GM12878 (cell line): ENCODE measurements around the gene RSRC1. TPM values are rescaled to one million over a fixed set of nuclear protein-coding genes. Genes with fewer than 3 reads are reported as not detected.

ENCODE experiments used
- ATAC-seq: fragments of 200-7000 bp; cut with Tn5 transposase; 3 replicates; pipeline ENCODE4 v1.9.1; 2020; ENCODE audit warnings: mild to moderate bottlenecking, moderate library complexity
- BruUV-seq: library from RNA; stranded (reverse); fragments of 400-500 nt; replicated peaks from 2 replicates; lab custom pipeline; 2021; lab: Mats Ljungman, UMichigan
- CTCF ChIA-PET: fragments of 300-600 bp; sonication (Branson Sonifier 250); formaldehyde crosslinking; extraction: SDS; loops from one replicate; lab custom pipeline; 2021; ENCODE audit warnings: inconsistent platforms; lab: Yijun Ruan, JAX
- POLR2A ChIA-PET: fragments of 350-600 bp; formaldehyde crosslinking; extraction: SDS; loops from one replicate; lab custom pipeline; 2021; ENCODE audit warnings: inconsistent platforms; lab: Charles Lee
- RAD21 ChIA-PET: fragments of 300-600 bp; sonication (Branson Sonifier 250); formaldehyde crosslinking; loops from one replicate; lab custom pipeline; 2023; ENCODE audit warnings: antibody characterized with exemption; ENCODE audit not compliant: unreplicated experiment; lab: Charles Lee
- SMC1A ChIA-PET: fragments of 300-600 bp; sonication (Branson Sonifier 250); formaldehyde crosslinking; loops from one replicate; lab custom pipeline; 2023; ENCODE audit not compliant: unreplicated experiment, uncharacterized antibody; lab: Charles Lee
- DNase-seq: peaks from one replicate; pipeline ENCODE4 v3.0.0-alpha.2; 2011; ENCODE audit warnings: low read depth, low spot score
- FAIRE-seq: peaks from 3 replicates; lab custom pipeline; 2011; peaks lifted over from hg19 to GRCh38; lab: Jason Lieb, UNC
- H2AFZ ChIP-seq: 2 replicates; pipeline ENCODE4 v1.6.0; 2011; ENCODE audit warnings: low read depth, low read length, control low read depth; ENCODE audit not compliant: control insufficient read depth
- H3K27ac ChIP-seq: 2 replicates; pipeline ENCODE4 v1.5.1; 2011; ENCODE audit warnings: control low read depth; ENCODE audit not compliant: control insufficient read depth, insufficient read depth
- H3K27me3 ChIP-seq, 2 experiments: replicated peaks in 1 of 2; 2 replicates each; pipeline versions ENCODE4 v1.6.0 to v1.6.1; 2011; ENCODE audit warnings: low read length in 1 of 2; ENCODE audit not compliant: control insufficient read depth in 2 of 2, insufficient read depth in 2 of 2
- H3K36me3 ChIP-seq, 2 experiments: 2 replicates each; pipeline ENCODE4 v1.5.1; 2011; ENCODE audit warnings: low read length in 1 of 2; ENCODE audit not compliant: control insufficient read depth in 2 of 2, insufficient read depth in 2 of 2
- H3K4me1 ChIP-seq: 2 replicates; pipeline ENCODE4 v1.6.1; 2011; ENCODE audit warnings: mild to moderate bottlenecking, low read length, moderate library complexity, mixed read lengths; ENCODE audit not compliant: control insufficient read depth, insufficient read depth
- H3K4me2 ChIP-seq: 2 replicates; pipeline ENCODE4 v1.6.0; 2011; ENCODE audit warnings: control low read depth; ENCODE audit not compliant: control insufficient read depth, insufficient read depth
- H3K4me3 ChIP-seq: fragments of 200-600 bp; sonication (generic); 2 replicates; pipeline ENCODE4 v1.5.1; 2016
- H3K79me2 ChIP-seq: 2 replicates; pipeline ENCODE4 v1.6.0; 2011; ENCODE audit warnings: low read length; ENCODE audit not compliant: control insufficient read depth, insufficient read depth
- H3K9ac ChIP-seq: 2 replicates; pipeline ENCODE4 v1.8.0; 2011; ENCODE audit warnings: low read length, control low read depth, mixed read lengths; ENCODE audit not compliant: control insufficient read depth, insufficient read depth
- H3K9me3 ChIP-seq: replicated peaks from 3 replicates; pipeline ENCODE4 v1.5.1; 2011; ENCODE audit warnings: mild to moderate bottlenecking, low read length; ENCODE audit not compliant: control insufficient read depth, insufficient read depth
- H4K20me1 ChIP-seq: 2 replicates; pipeline ENCODE4 v1.6.0; 2011; ENCODE audit not compliant: control insufficient read depth, insufficient read depth
- ATF7 ChIP-seq: fragments of 450-650 bp; IDR thresholded peaks from 2 replicates; pipeline ENCODE4 v1.6.1; 2016; ENCODE audit warnings: low read depth, mild to moderate bottlenecking
- BCLAF1 ChIP-seq: fragments of 450-650 bp; IDR thresholded peaks from 2 replicates; pipeline ENCODE4 v1.6.1; 2017; ENCODE audit warnings: antibody characterized with exemption, mild to moderate bottlenecking, moderate library complexity
- CBFB ChIP-seq: IDR thresholded peaks from 2 replicates; pipeline ENCODE4 v1.6.1; 2016; ENCODE audit warnings: antibody characterized with exemption, low read depth
- DPF2 ChIP-seq: fragments of 450-650 bp; IDR thresholded peaks from 2 replicates; pipeline ENCODE4 v1.6.1; 2017; ENCODE audit warnings: mild to moderate bottlenecking
- IRF4 ChIP-seq: IDR thresholded peaks from 2 replicates; pipeline ENCODE4 v1.6.1; 2011; ENCODE audit warnings: low read depth, low read length
- KDM1A ChIP-seq: fragments of 200-600 bp; sonication (generic); IDR thresholded peaks from 2 replicates; pipeline ENCODE4 v1.6.1; 2016; ENCODE audit warnings: borderline replicate concordance
- MTA2 ChIP-seq: fragments of 450-650 bp; IDR thresholded peaks from 2 replicates; pipeline ENCODE4 v1.6.1; 2016; ENCODE audit warnings: low read depth, mild to moderate bottlenecking, moderate library complexity
- MXI1 ChIP-seq: fragments of 150-350 bp; IDR thresholded peaks from 2 replicates; pipeline ENCODE4 v1.6.1; 2011; ENCODE audit warnings: low read depth, mild to moderate bottlenecking, inconsistent platforms, low read length, improper control_type of control experiment
- POLR2A ChIP-seq: IDR thresholded peaks from 2 replicates; pipeline ENCODE4 v1.6.1; 2011; ENCODE audit warnings: low read depth, mild to moderate bottlenecking, low read length
- REST ChIP-seq: IDR thresholded peaks from 2 replicates; pipeline ENCODE4 v1.6.1; 2012; ENCODE audit warnings: mild to moderate bottlenecking, low read depth, low read length
- SPI1 ChIP-seq: IDR thresholded peaks from 2 replicates; pipeline ENCODE4 v1.6.1; 2011; ENCODE audit warnings: low read depth, mild to moderate bottlenecking, low read length, moderate library complexity, borderline replicate concordance; ENCODE audit not compliant: insufficient read depth
- TARDBP ChIP-seq: IDR thresholded peaks from 2 replicates; pipeline ENCODE4 v1.6.1; 2016; ENCODE audit warnings: borderline replicate concordance
- ZBTB40 ChIP-seq: fragments of 450-650 bp; IDR thresholded peaks from 2 replicates; pipeline ENCODE4 v1.6.1; 2016; ENCODE audit warnings: mild to moderate bottlenecking, moderate library complexity, borderline replicate concordance
- ZNF384 ChIP-seq: IDR thresholded peaks from 2 replicates; pipeline ENCODE4 v1.6.1; 2012; ENCODE audit warnings: low read depth, mild to moderate bottlenecking, low read length, improper control_type of control experiment, borderline replicate concordance
- in situ Hi-C: fragments of 300-500 bp; cut with MboI; formaldehyde crosslinking; loops from 9 replicates; pipeline ENCODE4 v1.14.3; 2018; ENCODE audit warnings: mixed read lengths
- intact Hi-C: fragments of 100-400 bp; cut with micrococcal nuclease; formaldehyde crosslinking; loops from one replicate; pipeline ENCODE4 v1.14.2; 2022; ENCODE audit not compliant: unreplicated experiment
- polyA plus RNA-seq, 11 experiments: library from polyadenylated mRNA; depleted of rRNA in 4 of 11; unstranded in 6 of 11; stranded (reverse) in 5 of 11; fragments of >200 nt; fragmentation: Nextera tagmentation in 4 of 11; fragmentation: Illumina TruSeq in 1 of 11; extraction: Ambion mirVana in 4 of 11; extraction: Trizol in 1 of 11; gene quantifications; 1 replicate in 1 of 11; 2 replicates in 10 of 11; pipeline versions ENCODE4 v1.2.1 to v1.2.3, GENCODE V29; 2011 to 2016; ENCODE audit warnings: inconsistent platforms in 2 of 11, missing spikeins in 2 of 11, low read depth in 1 of 11
- total RNA-seq, 4 experiments: library from RNA; depleted of rRNA in 3 of 4; stranded (reverse); fragments of >200 nt in 3 of 4; fragmentation: Illumina TruSeq in 1 of 4; extraction: Trizol in 1 of 4; gene quantifications; 2 replicates each; pipeline versions ENCODE4 v1.2.1 to v1.2.3, GENCODE V29; 2013 to 2021

The RSRC1 gene
- total and polyA plus RNA-seq, 10 of the 15 experiments (the other 5 are each of a cell fraction or from before 2014, with no cell fraction given): 16.4 to 85.9 (median 42.0) TPM

GRCh38 chr3:158452334-158452733 is 342.4 kb downstream of the RSRC1 start:
- no peak for FAIRE-seq
- no TSS peak for BruUV-seq
- intact Hi-C loops: no loop called here
- Histone ChIP-seq H3K79me2 (no peaks in the 10 kb centered on the region), H3K4me2 (no peak overlapping the region), H4K20me1 (no peaks in the 10 kb centered on the region), H3K9ac (no peak overlapping the region), H3K27ac (no peak overlapping the region), H2AFZ (no peak overlapping the region), H3K36me3 (no peaks in the 10 kb centered on the region), H3K4me3 (no peak overlapping the region), H3K27me3 (no peaks in the 10 kb centered on the region), H3K4me1 (no peaks in the 10 kb centered on the region), H3K9me3 (no peaks in the 10 kb centered on the region; the same call in 2 of the 3 replicates)
- DNase-seq: no peak
- ChIA-PET CTCF (no interaction called here), RAD21 (interaction anchor here (1.8 kb wide), 1 partner anchor 18 kb away, joined by 8 read pairs; no protein-coding TSS in a partner anchor), POLR2A (no interaction called here), SMC1A (no interaction called here)
- no peak for ATAC-seq
- in situ Hi-C loops: no loop called here
- TF ChIP-seq MXI1 (no peak), MTA2 (no peak), ATF7 (no peak), CBFB (no peak), IRF4 (no peak), TARDBP (no peak), SPI1 (no peak), ZNF384 (no peak), KDM1A (no peak), BCLAF1 (no peak), DPF2 (no peak), ZBTB40 (no peak), REST (no peak), POLR2A (no peak)
